RCC 7860 (cell line): ENCODE results near the gene MORN1.
A peak's percentile ranks its signal among the peaks of the same experiment; 100 is the strongest.

Experiments used
- DNase-seq: peaks from one replicate; pipeline ENCODE4 v3.0.0-alpha.2; 2015; ENCODE audit warnings: low spot score
- FAIRE-seq: peaks from 2 replicates; lab custom pipeline; 2012; peaks lifted over from hg19 to GRCh38; lab: Jason Lieb, UNC

MORN1 gene

DNA sequence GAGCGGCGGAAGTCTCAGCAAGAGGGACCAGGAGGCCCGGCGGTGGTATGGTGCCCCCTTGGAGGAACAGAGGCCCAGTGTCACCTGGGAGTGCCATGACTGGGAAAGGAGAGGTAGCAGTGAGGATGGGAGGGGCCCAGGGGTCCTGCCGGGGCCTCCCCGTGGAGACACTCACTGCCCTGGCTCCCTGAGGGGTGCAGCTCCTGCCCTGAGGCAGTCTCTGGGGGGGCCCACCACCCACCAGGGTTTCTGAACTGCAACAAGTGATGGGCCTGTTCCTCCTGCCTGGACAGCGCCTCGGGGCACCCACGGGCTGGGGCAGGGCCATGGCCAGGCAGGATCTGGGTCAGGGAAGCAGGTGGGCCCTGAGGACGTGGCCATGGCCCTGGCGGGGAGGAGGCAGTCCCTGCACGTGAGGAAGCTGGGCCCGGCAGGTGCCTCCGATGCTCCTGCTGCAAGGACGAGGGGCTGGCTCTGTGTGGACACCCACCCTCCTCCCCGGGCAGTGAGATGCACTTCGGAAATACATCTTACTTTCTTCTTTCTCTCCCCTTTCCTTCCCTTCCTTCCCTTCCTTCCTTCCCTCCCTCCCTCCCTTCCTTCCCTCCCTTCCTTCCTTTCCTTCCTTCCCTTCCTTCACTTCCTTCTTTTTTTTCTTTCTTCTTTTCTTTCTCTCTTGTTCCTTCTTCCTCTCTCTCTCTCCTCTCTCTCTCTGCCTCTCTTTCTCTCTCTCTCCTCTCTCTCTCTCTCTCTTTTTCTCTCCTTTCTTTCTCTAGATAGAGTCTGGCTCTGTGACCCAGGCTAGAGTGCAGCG is 66.6 kb downstream of the MORN1 start:
- no peak for FAIRE-seq
- DNase-seq = no peak

DNA sequence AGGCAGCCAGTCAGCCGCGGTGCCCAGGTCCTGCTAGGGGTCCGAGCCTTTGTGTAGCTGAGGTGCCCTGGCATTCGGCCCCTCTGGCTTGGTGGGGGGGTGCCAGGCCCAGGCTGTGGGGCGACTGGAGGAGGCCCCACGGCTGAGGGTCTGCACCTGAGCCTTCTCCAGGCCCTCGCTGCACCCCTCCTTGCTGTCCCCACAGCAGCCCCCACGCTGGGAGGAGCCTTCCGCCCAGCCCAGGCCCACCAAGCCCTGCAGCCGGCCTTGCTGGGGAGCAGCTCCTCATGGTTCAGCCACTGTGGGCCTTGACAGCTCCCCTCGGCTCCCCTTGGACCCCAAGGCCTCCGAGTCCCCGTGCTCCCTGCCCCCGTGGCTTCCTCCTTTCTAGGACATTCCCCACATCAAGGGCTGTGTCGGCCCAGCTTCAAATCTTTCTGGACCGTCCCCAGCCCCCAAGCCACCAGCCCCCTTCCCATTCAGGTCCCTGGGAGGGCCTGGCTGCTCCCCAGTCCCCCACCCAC is 67.8 kb downstream of the MORN1 start:
- no peak for DNase-seq
- no peak for FAIRE-seq

DNA sequence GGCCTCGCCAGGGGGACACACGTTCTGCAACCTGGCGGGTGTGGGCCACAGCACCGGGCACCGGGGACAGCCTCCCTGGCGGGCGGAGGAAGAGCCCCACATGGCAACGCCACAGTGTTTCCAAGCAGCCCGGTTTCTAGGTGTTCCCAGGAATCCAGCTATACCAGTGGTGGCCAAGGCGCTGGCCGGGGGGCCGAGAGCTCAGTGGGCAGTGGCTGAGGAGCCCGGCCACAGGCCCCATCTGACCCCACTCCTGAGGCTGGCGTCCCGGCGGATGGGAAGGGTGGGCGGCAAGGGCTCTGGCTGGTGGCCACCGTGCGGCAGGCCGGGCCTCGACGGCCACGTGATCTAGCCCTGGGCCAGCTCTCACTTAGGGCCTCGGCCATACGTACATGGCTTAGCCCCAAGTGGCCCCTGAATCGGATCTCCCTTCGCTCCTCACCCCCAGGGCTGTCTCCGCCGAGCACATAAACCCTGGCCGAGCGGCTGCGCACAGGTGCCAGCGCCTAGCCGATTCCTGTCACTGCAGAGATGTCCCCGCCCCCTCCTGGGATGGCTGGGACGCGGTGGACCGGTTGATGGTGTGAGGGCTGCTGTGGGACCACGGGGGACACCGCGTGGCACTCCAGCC is 68.7 kb downstream of the MORN1 start:
- DNase-seq = no peak
- FAIRE-seq = no peak

DNA sequence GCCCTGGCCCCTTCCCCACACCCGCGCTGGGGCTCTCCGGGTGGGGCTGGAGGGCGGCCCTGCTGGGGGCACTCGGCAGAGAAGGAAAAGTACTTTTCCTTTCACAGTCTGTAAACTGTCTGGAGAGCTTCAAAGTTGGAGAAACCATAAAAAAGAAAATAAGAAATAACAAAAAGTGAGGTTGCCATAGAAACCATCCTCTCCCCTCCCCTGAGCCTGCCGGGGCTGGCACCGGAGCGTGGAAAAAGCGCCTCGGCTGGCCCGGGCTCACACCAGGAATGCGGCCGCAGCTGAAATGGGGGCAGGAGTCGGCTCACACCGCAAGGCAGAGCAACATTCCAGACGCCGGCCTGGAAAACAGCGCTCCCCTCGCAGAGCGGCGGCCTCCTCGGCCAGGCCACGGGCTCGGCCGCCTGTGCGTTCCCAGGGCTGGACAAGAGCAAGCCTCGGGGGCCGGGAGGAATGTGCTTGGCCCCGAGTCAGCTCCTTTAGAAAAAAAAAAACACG is 69.2 kb downstream of the MORN1 start:
- no peak for FAIRE-seq

DNA sequence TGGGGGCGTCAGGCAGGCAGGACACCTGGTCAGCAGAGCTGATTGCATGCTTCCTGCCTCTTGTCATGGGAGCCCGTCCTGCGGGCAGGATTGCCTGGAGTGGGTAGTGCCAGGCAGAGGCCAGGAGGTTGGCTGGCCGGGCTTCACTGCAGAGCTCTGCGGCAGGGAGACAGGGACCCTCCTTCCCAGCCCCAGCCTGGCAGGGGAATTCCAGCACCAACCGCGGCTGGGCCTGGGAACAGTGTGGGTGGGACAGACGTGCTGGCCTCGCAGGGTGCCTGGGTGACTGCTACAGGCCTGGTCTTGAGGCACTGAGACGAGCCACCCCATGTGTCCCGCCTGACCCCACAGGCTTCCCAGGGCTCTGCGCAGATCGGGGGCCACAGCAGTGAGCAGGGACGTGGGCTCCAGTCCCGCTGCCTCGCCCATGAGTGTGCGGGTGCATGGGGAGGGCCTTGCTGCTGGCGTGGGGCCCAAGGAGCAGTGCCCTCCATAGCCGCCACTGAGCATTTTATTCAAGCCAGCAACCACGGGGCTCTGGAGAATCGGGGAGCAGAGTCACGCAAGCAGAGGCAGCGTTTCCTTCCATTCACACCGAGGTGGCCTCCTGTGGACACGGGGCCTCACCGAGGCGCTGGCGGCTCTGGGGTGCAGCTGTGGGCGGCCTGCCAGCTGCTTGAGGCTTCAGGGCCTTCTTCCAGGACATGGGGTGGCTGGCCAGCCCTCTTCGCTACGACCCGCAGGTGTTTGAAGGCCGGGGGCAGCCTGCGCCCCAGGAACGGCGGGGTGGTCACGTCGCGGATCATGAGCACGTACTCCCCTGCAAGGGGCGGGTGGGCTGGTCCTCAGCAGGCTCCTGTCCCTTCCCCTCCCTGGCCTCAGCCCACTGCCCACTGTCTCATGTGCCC is 70.3 kb downstream of the MORN1 start:
- no peak for FAIRE-seq
- DNase-seq = peak; percentile 12

More for the DNA sequence above, 69.2 kb downstream of the MORN1 start:
- peak; percentile 65 for DNase-seq

DNA sequence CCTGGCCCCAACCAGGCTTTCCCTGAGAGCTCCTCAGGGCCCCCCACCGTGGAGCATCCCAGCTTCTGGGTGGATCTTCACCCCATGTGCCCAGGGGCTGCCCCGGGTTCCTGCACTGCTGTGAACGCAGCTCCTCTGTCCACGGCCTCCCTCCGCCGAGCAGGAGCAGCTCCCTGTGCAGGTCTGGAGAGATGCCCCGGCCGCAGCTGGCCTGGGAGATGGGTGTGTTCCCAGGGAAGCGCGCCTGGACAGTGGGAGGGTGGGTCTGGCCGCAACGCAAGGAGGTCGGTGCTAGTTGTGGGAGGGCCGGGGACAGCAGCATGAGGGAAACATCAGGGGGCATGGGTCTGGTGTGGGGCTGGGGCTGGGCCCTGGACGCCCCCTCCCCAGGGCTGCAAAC is 71.3 kb downstream of the MORN1 start:
- no peak for DNase-seq
- FAIRE-seq = no peak

DNA sequence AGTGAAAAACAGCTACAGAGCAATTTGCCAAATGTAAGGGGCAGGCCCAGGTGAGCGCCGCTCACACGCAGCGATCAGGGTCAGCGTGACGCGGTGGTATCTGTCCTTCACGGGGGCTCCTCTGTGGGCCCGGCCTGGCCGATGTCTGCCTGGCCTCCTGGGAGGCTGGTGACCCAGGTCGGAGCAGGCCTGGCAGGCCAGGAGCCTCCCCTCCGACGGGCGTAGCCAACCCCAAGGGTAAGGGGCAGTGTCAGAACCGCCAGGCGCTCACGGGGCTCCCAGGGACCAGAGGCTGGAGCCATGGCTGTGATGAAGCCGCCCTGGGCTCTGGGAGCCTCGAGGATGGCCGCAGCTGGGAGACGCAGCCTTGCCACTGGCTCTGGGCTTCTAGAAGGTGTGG is 72.1 kb downstream of the MORN1 start:
- FAIRE-seq (no peak), DNase-seq (no peak)

DNA sequence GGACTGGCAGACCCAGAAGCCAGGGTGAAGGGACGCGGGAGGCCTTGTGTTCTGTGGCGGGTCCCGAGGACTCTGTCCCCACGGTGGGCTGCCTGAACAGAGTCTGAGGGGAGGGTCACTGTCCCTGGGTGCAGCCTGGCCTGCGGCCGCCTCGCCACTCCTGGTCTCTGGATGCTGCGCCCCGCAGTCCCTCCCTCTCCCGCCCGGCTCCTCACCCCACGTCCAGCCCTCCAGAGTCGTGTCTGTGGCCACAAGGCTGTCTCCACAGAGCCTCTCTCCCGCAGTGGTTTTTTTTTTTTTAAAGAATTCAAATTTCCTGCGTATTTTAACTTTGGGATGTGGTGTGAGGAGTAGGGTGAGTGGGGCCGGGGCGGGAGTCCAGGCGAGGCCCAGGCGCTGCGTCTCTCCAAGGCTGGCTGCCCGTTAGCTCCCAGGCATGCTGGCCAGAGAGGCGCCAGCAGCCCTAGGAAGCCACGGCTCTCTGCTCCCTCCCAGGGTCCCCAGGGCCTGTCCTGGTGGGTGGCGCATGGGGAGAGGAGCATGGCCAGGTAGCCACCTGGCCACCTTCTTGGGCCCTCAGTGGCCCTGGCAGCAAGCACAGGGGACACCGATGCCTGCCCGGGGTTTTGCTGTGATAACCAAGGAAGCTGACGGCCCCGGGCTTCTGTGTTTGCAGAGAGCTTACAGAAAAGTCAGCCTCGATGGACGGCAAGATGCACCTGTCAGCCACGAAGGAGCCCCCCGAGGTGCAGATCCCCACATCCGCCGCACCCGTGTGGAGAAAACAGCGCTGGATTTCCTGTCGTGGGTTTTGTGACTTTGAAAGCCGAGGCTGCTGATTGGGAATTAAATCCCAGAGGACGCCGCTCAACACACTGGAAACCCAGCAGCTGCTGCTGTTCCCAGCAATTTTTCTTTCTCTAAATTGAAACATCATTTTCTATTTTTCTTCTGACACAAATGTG is 72.8 kb downstream of the MORN1 start:
- DNase-seq = no peak
- FAIRE-seq = no peak

DNA sequence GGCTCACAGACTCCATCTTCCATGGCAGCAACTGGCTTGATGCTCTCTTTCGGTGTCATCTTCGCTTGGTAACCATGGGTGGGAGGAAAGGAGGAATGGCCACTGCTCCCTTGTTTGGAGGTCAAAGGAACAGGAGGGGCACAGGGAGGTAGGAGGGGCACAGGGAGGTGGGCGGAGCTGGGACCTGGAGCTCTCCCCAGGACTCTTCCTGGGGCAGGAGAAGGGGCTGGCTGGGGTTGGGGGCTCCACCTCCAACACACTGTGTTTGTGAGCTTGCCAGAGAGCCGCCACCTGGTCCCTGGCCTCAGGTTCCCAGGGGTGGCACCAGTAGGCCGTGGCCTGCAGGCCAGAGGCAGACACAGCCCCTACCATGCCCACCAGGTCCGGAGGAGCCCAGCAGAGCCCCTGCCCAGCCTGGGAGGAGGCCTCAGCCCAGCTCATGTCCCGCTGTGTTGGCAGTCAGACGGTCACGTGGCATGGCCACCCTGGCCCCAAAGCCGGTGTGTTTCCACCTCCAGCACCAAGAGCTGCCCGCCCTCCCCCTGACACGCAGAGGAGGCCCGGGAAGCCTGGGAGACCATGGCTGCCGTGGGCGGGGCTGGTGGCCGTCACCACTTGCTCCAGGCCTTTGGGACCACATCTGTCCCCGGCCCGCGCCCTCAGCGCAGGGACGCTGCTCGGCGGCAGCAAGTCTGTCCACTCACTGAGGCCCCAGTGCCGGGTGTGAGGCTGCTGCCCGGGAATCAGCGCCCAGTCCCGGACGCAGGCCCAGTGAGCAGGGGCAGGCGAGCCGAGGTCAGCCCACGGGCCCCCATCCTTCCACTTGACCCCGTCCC is 73.9 kb downstream of the MORN1 start:
- no peak for FAIRE-seq
- DNase-seq = no peak

DNA sequence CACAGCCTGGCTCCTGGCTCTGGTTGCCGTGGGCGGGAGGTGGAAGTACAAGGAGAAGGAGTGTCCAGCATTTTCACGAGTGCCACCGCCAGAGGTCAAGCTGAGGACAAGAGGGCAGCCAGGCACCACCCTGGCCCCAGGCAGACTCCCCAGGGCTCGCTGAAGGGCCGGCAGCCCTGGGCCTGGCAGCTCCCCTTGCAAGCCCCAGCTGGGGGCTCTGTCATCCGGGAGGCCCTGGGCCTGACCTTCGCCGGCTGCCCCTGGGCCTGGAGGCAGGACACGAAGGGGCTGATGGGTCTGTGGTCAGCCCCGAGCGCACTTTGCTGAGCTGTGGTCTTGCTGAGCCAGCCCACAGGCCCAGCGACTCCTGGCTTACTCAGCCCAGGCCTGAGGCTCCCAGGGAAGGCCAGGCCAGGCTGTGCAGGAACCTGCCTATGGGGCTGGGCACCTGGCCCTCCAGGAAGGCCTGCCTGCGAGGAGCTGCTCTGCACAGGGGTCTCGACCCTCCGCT is 74.8 kb downstream of the MORN1 start:
- DNase-seq (no peak), FAIRE-seq (no peak)

DNA sequence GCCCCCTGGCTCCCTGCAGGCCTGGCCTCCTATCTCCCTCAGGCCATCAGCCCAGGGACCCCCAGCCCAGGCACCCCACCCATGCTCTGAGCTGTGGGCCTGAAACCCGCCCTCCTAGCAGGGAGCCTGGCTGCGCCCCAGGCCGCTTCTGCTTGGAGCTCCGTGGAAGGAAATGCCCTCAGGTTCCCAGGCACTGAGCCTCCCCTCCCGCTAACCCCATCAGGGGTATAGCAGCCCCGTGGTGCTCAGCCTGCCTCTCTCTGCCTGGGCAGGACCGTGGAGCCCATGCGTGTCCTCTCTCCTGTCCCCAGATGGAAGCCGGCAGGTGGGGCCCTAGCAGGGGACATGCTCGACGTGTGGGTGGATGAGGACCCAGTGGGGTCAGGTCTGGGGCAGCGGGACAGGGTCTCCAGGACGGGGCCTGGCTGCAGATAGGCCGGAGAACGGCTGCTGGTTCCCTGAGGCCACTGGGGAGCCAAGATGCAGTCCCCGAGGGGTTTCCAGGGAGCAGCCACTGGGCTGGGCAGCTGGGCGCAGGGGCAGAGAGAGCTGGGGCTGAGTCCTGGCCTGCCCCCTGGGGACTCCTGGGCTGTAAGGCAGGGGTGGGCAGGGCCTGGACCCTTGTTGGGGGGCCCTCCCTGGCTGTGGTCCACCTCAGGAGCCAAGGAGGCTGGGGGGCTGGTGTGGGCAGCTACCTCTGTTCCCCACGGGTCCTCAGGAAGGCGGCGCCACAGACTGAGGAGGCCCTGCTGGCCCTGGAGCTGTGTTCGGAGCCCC is 75.5 kb downstream of the MORN1 start:
- no peak for DNase-seq
- FAIRE-seq = no peak

DNA sequence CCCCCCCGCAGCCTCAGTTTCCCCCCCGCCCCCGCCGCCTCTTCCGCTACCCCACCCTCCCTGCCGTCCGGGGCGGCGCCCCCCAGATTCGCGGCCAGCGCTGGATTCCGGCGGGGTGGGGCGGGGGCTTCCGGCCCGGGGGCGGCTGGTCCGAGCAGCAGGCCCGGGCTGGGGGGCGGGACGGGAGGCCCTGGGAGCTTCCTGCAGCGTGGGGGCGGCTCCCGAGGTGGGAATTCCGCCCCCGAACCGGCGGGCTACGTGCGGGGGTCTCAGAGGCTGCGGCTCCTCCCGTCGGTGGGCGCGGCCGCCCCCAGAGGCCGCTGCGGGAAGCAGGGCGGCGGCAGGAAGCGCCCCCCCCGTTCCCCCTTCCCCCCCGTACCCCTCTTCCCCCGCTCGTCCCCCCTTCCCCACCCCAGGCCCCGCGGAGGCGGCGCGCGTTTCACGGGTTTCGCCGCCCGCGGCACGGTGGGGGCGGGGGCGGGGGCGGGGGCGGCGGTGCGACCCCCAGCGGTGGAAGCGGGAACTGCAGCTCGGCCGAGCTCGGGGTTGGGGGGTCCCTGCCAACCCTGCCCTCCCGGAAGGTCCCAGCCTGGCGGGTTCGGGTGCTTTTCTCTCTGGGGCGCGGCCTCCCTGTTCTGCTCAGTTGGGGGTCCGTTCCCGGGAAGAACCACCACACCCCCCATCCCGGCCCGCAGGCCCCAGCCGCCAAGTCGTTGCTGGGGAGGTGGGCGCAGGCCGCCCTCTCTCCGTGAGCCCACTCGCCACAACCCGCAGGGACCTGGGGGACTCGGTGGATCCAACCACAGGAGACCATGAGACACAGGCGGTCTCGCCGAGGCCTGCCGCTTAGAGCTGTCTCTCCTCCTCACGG is 76.3 kb downstream of the MORN1 start:
- DNase-seq (no peak), FAIRE-seq (no peak)

DNA sequence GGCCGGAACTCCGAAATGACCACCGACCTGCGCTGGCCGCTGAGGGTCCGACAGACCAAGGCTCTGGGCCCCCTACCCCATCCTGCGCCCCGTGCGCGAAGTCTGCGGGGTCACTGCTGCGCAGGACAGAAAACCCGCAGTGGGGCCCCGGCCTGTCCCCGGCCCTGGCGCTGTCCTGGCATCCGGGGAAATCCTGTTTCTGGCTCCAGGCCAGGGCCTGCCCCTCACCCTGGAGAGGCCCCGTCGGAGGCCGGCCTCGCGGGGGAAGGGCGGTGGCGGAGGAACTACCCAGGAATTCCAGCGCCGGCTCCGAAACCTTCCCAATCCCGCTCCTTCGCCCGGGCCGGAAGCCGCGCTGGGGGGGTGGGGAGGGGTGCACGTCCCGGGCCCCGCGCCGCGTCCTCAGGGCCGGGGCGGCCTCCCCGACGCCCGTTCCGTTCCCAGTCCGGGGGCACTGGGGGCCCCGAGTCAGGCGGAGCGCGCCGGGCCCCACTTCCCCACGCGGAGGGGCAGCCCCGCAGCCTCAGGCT is 77.0 kb downstream of the MORN1 start:
- DNase-seq (no peak), FAIRE-seq (no peak)

DNA sequence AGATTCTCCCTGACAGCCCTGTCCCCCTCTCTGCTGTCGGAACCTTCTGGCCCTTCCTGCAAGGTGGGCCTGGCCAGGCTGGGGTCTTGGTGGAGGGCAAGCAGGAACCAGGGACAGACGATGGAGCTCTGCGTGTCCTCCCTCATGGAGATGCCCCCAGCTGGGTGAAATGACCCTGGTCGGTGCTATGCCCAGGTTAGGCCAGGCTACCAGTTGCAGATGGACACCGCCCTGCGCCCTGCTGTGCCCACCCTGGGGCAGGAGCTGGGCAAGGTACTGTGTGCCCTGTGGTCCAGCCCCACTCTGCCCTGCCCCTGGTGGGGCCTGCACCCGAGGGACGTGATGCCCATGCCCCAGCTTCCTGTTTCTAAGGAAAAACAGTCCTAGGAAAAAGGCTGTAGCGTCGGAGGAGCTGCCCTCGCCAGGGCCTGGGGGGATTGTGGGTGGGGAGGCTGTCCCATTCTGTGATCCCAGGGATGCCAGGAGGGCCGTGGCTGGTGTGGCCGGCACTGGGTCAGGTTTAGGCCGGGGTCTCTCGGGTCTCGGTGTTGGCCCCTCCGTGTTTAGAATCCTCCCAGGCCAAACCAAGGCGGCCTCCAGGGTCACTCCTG is 77.6 kb downstream of the MORN1 start:
- FAIRE-seq (no peak), DNase-seq (no peak)

DNA sequence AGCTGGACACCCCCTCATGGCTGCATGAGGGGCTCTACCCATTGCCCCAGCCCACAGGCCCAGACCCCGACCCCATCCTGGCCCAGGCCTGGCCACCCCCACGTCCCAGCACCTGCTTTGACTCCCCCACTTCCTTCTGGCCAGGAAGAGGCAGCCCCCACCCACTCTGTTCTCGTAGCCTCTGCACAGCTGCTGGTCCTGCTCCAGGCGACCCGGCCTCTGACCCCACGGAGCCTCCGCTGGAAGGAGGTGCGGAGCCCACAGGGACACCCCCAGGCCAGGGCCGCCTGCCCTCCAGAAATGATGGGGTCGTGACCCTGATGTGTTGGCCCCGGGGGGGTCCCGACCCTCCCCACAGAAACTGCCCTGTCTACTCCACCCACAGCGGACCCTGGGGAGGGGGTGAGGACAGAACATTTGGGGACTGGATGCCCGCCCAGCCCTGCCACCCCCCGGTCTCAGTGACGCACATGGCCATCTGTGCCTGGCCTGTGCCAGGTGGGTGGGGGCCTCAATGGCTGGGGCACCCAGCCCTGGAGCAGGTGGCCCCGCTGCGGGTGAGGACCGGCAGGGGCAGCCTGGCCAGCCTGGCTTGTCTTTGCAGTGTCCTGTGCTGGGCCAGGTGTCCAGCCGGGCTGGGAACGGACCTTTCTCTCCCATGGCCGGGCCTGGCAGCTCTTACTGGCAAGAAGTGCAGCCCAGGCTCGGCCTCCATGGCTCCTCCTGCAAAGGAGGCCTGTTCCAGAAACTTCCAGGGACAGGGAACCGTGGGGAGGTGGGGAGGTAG is 78.6 kb downstream of the MORN1 start:
- DNase-seq (no peak), FAIRE-seq (no peak)

DNA sequence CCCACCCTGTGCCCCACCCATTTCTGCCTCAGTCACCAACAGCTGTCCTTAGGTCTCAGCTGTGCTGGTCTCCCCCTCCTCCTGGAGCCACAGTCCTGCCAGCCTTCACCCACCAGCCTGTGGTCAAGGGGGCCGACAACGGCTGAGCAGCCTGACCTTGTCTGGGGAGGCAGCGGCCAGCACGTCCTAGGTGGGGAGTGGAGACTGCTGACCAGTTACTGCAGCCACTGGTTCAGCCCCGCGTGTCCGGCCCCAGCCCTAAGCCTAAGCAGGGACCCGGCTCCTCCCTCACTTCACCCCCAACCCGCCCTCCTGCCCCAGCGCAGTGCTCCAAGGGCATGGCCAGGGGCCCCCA is 79.2 kb downstream of the MORN1 start:
- FAIRE-seq (no peak), DNase-seq (no peak)
